ENCODE results near the gene CDHR3. TPM values are rescaled to one million over a fixed set of nuclear protein-coding genes. Genes with fewer than 3 reads are reported as not detected.

CDHR3 gene
- polyA plus RNA-seq, 1 donor from 2014 or later = 2.9 TPM

DNA sequence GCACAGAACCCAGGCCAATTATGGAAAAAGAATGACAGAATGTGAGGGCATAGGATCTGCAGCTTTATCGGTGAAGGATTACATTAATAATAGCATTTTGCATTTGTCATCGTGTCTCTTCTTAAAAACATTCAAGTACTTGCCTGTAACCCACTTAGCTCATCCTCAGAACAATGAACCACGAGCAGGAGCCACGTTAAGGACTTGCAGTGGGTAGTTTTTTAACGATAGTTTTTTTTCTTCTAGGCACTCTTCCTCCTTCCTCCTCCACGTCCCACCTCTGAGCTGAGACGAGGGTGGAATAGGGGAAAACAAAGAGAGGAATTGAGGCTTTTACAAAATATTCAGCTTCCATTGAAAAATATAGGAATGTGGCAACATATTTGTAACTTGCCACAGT, 27.1 kb downstream of the CDHR3 start:
- Histone ChIP-seq H4K20me1 (ENCODE audit: insufficient read depth) (no peaks in the 10 kb centered on the region), H3K9me3 (ENCODE audit: low read length) (no peaks in the 10 kb centered on the region), H3K27ac (ENCODE audit: low read length) (no peak overlapping the region), H3K9me2 (ENCODE audit: insufficient read depth, low read length) (no peaks in the 10 kb centered on the region), H3F3A (ENCODE audit: insufficient read depth, low read length, poor library complexity, severe bottlenecking) (no peaks in the 10 kb centered on the region), H3K27me3 (ENCODE audit: insufficient read depth, low read depth, low read length) (no peaks in the 10 kb centered on the region), H2AFZ (ENCODE audit: low read depth, low read length) (no peak overlapping the region), H3K4me2 (ENCODE audit: low read length) (no peak overlapping the region), H3K36me3 (ENCODE audit: insufficient read depth, low read length) (no peaks in the 10 kb centered on the region), H3K79me2 (replicated peaks; ENCODE audit: insufficient read depth, low read length) (no peaks in the 10 kb centered on the region), H3K9ac (ENCODE audit: low read length) (no peak overlapping the region), H3K4me3 (ENCODE audit: low read length) (no peak overlapping the region)
- no peak for TF ChIP-seq POLR2AphosphoS5 (IDR thresholded peaks at IDR 0.05)
- no peak for TF ChIP-seq RAD21 (conservative IDR thresholded peaks at IDR 0.05)

DNA sequence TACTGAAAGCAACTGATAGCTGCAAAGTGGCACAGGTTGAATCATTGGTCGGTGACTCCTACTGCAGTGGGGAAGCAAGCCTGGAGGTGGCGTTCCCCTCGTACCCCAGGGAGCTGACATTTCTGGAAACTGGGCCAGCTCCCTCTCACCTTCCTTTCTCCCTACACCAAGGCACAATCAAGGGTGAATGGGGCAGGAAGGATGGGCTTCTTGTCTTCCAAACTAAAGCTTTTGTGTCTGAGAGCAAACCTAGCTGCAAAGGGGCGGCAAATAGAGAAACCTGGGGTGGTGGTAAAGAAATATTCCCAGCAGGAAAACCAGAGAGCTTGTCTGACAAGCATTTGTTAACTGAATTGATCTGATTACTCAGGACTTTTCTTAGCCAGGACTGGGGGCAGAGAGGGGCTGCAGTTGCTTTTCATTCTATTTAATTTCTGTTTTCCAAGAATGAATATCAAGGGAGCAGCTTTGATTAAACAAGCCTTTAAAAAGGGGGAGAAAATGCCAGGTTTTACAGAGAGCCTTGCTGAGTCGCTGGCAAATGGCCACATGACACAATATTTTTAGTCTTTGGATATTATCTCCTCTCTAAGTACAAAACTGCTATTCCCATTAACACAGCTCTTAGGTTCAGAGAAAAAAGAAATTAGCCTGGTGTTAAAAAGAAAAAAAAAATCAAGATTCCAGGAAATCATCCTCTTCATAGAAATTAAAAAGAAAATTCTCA, 27.8 kb downstream of the CDHR3 start:
- no peak overlapping the region for H3K27ac ChIP-seq (ENCODE audit: low read length)
- no peak overlapping the region for H3K4me2 ChIP-seq (ENCODE audit: low read length)

More for the DNA sequence above, 27.8 kb downstream of the CDHR3 start:
- Histone ChIP-seq H3K36me3 (ENCODE audit: insufficient read depth, low read length) (no peaks in the 10 kb centered on the region), H3K79me2 (replicated peaks; ENCODE audit: insufficient read depth, low read length) (no peaks in the 10 kb centered on the region), H3F3A (ENCODE audit: insufficient read depth, low read length, poor library complexity, severe bottlenecking) (no peaks in the 10 kb centered on the region), H3K9me2 (ENCODE audit: insufficient read depth, low read length) (no peaks in the 10 kb centered on the region), H3K9ac (ENCODE audit: low read length) (no peak overlapping the region), H3K9me3 (ENCODE audit: low read length) (no peaks in the 10 kb centered on the region), H2AFZ (ENCODE audit: low read depth, low read length) (peak overlapping the region; percentile 7), H3K4me3 (ENCODE audit: low read length) (no peak overlapping the region), H3K27me3 (ENCODE audit: insufficient read depth, low read depth, low read length) (no peaks in the 10 kb centered on the region), H4K20me1 (ENCODE audit: insufficient read depth) (no peaks in the 10 kb centered on the region)
- TF ChIP-seq CTCF (IDR thresholded peaks at IDR 0.05; ENCODE audit: poor library complexity, severe bottlenecking) (peak; percentile 59), EP300 (conservative IDR thresholded peaks at IDR 0.05; ENCODE audit: poor library complexity, severe bottlenecking) (no peak), REST (IDR thresholded peaks at IDR 0.05; ENCODE audit: borderline replicate concordance) (no peak), TAF1 (IDR thresholded peaks at IDR 0.05; ENCODE audit: low read depth) (no peak)
